ENCODE measurements around the gene DGKG. TPM values are rescaled to one million over a fixed set of nuclear protein-coding genes. Genes with fewer than 3 reads are reported as not detected.

DGKG gene
- total RNA-seq, 1 donor from 2014 or later = 0.04 TPM

- no peak overlapping the region for H3K4me3 Mint-ChIP-seq
- peaks cover 17% of the 10 kb centered on the region for H3K27me3 Mint-ChIP-seq (ENCODE audit: low read depth)
- H3K4me1 Mint-ChIP-seq = peaks cover 7% of the 10 kb centered on the region
- no peaks in the 10 kb centered on the region for H3K36me3 Mint-ChIP-seq
- peak in 1 of 2 experiments; percentile 42 for DNase-seq (ENCODE audit: low spot score in 2 of 2, unreplicated experiment in 2 of 2)
- peaks cover 3% of the 10 kb centered on the region for H3K9me3 Mint-ChIP-seq
- peak overlapping the region; percentile 57 for H3K27ac Mint-ChIP-seq
- TF ChIP-seq, protein P1, sequence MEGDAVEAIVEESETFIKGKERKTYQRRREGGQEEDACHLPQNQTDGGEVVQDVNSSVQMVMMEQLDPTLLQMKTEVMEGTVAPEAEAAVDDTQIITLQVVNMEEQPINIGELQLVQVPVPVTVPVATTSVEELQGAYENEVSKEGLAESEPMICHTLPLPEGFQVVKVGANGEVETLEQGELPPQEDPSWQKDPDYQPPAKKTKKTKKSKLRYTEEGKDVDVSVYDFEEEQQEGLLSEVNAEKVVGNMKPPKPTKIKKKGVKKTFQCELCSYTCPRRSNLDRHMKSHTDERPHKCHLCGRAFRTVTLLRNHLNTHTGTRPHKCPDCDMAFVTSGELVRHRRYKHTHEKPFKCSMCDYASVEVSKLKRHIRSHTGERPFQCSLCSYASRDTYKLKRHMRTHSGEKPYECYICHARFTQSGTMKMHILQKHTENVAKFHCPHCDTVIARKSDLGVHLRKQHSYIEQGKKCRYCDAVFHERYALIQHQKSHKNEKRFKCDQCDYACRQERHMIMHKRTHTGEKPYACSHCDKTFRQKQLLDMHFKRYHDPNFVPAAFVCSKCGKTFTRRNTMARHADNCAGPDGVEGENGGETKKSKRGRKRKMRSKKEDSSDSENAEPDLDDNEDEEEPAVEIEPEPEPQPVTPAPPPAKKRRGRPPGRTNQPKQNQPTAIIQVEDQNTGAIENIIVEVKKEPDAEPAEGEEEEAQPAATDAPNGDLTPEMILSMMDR (IDR thresholded peaks at IDR 0.05; ENCODE audit: unreplicated experiment) = no peak
These were observed 179.2 kb downstream of the DGKG start for GRCh38 chr3:186182850-186183249.

GRCh38 chr3:186181901-186182300 is 180.1 kb downstream of the DGKG start:
- Mint-ChIP-seq H3K9me3 (peaks cover 4% of the 10 kb centered on the region), H3K36me3 (no peaks in the 10 kb centered on the region), H3K27me3 (ENCODE audit: low read depth) (peaks cover 10% of the 10 kb centered on the region), H3K4me1 (peaks cover 7% of the 10 kb centered on the region), H3K4me3 (no peak overlapping the region), H3K27ac (no peak overlapping the region)
- TF ChIP-seq, protein P1 (IDR thresholded peaks at IDR 0.05; ENCODE audit: unreplicated experiment) = no peak
- no peak for DNase-seq (ENCODE audit: low spot score in 2 of 2, unreplicated experiment in 2 of 2)

GRCh38 chr3:186180891-186181481 is 181.0 kb downstream of the DGKG start:
- no peak overlapping the region for H3K27ac Mint-ChIP-seq
- H3K4me3 Mint-ChIP-seq = no peak overlapping the region
- peaks cover 6% of the 10 kb centered on the region for H3K27me3 Mint-ChIP-seq (ENCODE audit: low read depth)
- no peaks in the 10 kb centered on the region for H3K36me3 Mint-ChIP-seq
- H3K9me3 Mint-ChIP-seq = peaks cover 4% of the 10 kb centered on the region
- no peak for DNase-seq (ENCODE audit: low spot score in 2 of 2, unreplicated experiment in 2 of 2)
- H3K4me1 Mint-ChIP-seq = peaks cover 7% of the 10 kb centered on the region
- TF ChIP-seq, protein P1 (IDR thresholded peaks at IDR 0.05; ENCODE audit: unreplicated experiment) = no peak

DNA sequence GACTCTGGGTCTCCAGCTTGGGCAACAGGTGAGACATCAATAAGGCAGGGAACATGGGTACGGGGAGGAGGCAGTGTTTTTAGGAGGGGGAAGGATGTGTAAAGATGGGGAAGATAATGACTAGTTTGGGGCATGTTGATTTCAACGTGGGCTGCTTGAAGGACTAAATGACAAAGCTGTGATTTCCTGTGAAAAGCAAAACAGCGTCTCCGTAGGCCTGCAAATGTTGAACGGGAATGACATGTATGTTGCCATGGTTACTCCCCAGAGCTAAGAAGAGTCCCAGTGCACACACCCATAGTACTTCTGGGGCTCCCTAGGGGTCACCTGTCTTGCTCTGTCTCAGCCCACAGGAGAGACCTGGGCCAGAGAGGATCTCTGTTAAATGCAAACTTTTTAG is 181.9 kb downstream of the DGKG start:
- TF ChIP-seq, protein P1 (IDR thresholded peaks at IDR 0.05; ENCODE audit: unreplicated experiment) = no peak
- DNase-seq (ENCODE audit: low spot score in 2 of 2, unreplicated experiment in 2 of 2) = no peak
- Mint-ChIP-seq H3K4me1 (peaks cover 7% of the 10 kb centered on the region), H3K27ac (no peak overlapping the region), H3K36me3 (no peaks in the 10 kb centered on the region), H3K4me3 (no peak overlapping the region), H3K27me3 (ENCODE audit: low read depth) (peaks cover 4% of the 10 kb centered on the region), H3K9me3 (peaks cover 4% of the 10 kb centered on the region)

GRCh38 chr3:186178412-186178811 is 183.6 kb downstream of the DGKG start:
- H3K36me3 Mint-ChIP-seq = no peaks in the 10 kb centered on the region
- no peaks in the 10 kb centered on the region for H3K27me3 Mint-ChIP-seq (ENCODE audit: low read depth)
- no peak for DNase-seq (ENCODE audit: low spot score in 2 of 2, unreplicated experiment in 2 of 2)
- H3K4me3 Mint-ChIP-seq = no peak overlapping the region
- peaks cover 4% of the 10 kb centered on the region for H3K9me3 Mint-ChIP-seq
- H3K27ac Mint-ChIP-seq = no peak overlapping the region
- TF ChIP-seq, protein P1 (IDR thresholded peaks at IDR 0.05; ENCODE audit: unreplicated experiment) = no peak
- peaks cover 7% of the 10 kb centered on the region for H3K4me1 Mint-ChIP-seq
